ENCODE data around the gene CDC6.

The CDC6 gene

GRCh38 chr17:40307001-40307730 lies 19.5 kb downstream of the CDC6 start:
- TF ChIP-seq TCF12 (IDR thresholded peaks at IDR 0.05; ENCODE audit: low read depth) (no peak), CREB1 (IDR thresholded peaks at IDR 0.05; ENCODE audit: low read depth) (no peak), EGR1 (IDR thresholded peaks at IDR 0.05) (no peak), NFIC (IDR thresholded peaks at IDR 0.05) (no peak), ZBTB7A (IDR thresholded peaks at IDR 0.05; ENCODE audit: low read depth) (no peak), RAD21 (IDR thresholded peaks at IDR 0.05; ENCODE audit: low read depth) (no peak), USF1 (IDR thresholded peaks at IDR 0.05) (no peak)

- TF ChIP-seq TEAD4 (IDR thresholded peaks at IDR 0.05): no peak
- no peak for TF ChIP-seq TCF12 (IDR thresholded peaks at IDR 0.05; ENCODE audit: low read depth)
- no peak for TF ChIP-seq TAF1 (IDR thresholded peaks at IDR 0.05; ENCODE audit: low read depth)
- TF ChIP-seq NFIC (IDR thresholded peaks at IDR 0.05): no peak
- no peak for TF ChIP-seq YY1 (IDR thresholded peaks at IDR 0.05; ENCODE audit: low read depth)
- TF ChIP-seq FOXM1 (IDR thresholded peaks at IDR 0.05; ENCODE audit: borderline replicate concordance, low read depth): no peak
- no peak for TF ChIP-seq USF1 (IDR thresholded peaks at IDR 0.05)
- TF ChIP-seq REST (IDR thresholded peaks at IDR 0.05; ENCODE audit: low read depth): no peak
- TF ChIP-seq MAX (IDR thresholded peaks at IDR 0.05): no peak
- TF ChIP-seq EP300 (IDR thresholded peaks at IDR 0.05; ENCODE audit: borderline replicate concordance): no peak
- no peak for TF ChIP-seq RAD21 (IDR thresholded peaks at IDR 0.05; ENCODE audit: low read depth)
- TF ChIP-seq EGR1 (IDR thresholded peaks at IDR 0.05): no peak
- TF ChIP-seq CEBPB (IDR thresholded peaks at IDR 0.05): no peak
These were observed 20.1 kb downstream of the CDC6 start for GRCh38 chr17:40307740-40308239.

- no peak for TF ChIP-seq TAF1 (IDR thresholded peaks at IDR 0.05; ENCODE audit: low read depth)
- no peak for TF ChIP-seq MAX (IDR thresholded peaks at IDR 0.05)
- peak; percentile 61; the same call in 1 of the 2 replicates for TF ChIP-seq ZBTB7A (IDR thresholded peaks at IDR 0.05; ENCODE audit: low read depth)
- TF ChIP-seq NFIC (IDR thresholded peaks at IDR 0.05): 0 out of 2 replicates have a peak, but pooled peaks have one; percentile 10
- TF ChIP-seq CEBPB (IDR thresholded peaks at IDR 0.05): peak; percentile 81
- no peak for TF ChIP-seq REST (IDR thresholded peaks at IDR 0.05; ENCODE audit: low read depth)
These were observed 21.6 kb downstream of the CDC6 start, which contains the start of gene RARA for GRCh38 chr17:40309031-40309948. TSS of gene RARA (plus strand) at chr17:40309180. CDS start at chr17:40331219, 22,039 bp downstream.

GRCh38 chr17:40309949-40310510 lies 22.4 kb downstream of the CDC6 start:
- TF ChIP-seq ZBTB7A (IDR thresholded peaks at IDR 0.05; ENCODE audit: low read depth) (0 out of 2 replicates have a peak, but pooled peaks have one; percentile 20), EGR1 (IDR thresholded peaks at IDR 0.05) (no peak), NFIC (IDR thresholded peaks at IDR 0.05) (0 out of 2 replicates have a peak, but pooled peaks have one; percentile 20), REST (IDR thresholded peaks at IDR 0.05; ENCODE audit: low read depth) (no peak)
